C4-2B (cell line): Measurements from ENCODE around the gene IL23R.

Experiments used
- CTCF ChIP-seq: fragments of 450-650 bp; conservative IDR thresholded peaks from 2 replicates; pipeline ENCODE4 v1.5.1; 2017; ENCODE audit warnings: mild to moderate bottlenecking
- ZFX ChIP-seq: fragments of 450-650 bp; IDR thresholded peaks from 2 replicates; pipeline ENCODE4 v1.6.1; 2017

GRCh38 chr1:67169932-67170331 lies 3.7 kb downstream of the IL23R start:
- TF ChIP-seq CTCF (no peak), ZFX (no peak)
